Astrocyte of the spinal cord (primary cell): ENCODE data around the gene GUCA1A.

Experiments
- DNase-seq: peaks from one replicate; pipeline ENCODE4 v3.0.0; 2011; ENCODE audit warnings: low read depth, low spot score
- H3K4me3 ChIP-seq: 2 replicates; pipeline ENCODE4 v1.5.1; 2011; ENCODE audit warnings: low read depth, mild to moderate bottlenecking, low read length, moderate library complexity
- in situ Hi-C: cut with HindIII; loops from 2 replicates; pipeline ENCODE4 v1.10.0; 2017; ENCODE audit warnings: low sequenced_read_pairs
- TF ChIP-seq, protein P1 (sequence below): IDR thresholded peaks from 2 replicates; pipeline ENCODE4 v1.5.1; 2012; ENCODE audit warnings: low read depth, mild to moderate bottlenecking, low read length, inconsistent platforms

GUCA1A gene

DNA sequence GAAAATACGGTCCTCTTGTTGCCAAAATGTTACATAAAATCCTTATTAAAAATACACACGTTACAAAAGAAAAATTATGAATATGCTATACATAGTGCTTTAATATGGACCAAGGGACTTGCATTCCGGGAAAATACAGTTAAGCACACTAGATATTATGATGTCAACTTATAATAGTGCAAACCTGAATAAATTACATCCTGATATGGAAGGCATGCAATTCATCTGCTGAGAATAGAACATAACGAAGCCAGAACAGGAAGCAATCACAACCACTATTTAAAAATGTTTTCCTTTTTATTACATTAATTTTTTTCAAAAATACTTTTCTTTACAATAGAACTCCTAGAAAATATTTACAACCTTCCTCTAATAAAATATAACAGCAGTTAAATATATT lies 52.3 kb downstream of the GUCA1A start:
- no peak overlapping the region for H3K4me3 ChIP-seq
- in situ Hi-C loops = no loop called here
- peak; percentile 11 for DNase-seq
- TF ChIP-seq, protein P1, sequence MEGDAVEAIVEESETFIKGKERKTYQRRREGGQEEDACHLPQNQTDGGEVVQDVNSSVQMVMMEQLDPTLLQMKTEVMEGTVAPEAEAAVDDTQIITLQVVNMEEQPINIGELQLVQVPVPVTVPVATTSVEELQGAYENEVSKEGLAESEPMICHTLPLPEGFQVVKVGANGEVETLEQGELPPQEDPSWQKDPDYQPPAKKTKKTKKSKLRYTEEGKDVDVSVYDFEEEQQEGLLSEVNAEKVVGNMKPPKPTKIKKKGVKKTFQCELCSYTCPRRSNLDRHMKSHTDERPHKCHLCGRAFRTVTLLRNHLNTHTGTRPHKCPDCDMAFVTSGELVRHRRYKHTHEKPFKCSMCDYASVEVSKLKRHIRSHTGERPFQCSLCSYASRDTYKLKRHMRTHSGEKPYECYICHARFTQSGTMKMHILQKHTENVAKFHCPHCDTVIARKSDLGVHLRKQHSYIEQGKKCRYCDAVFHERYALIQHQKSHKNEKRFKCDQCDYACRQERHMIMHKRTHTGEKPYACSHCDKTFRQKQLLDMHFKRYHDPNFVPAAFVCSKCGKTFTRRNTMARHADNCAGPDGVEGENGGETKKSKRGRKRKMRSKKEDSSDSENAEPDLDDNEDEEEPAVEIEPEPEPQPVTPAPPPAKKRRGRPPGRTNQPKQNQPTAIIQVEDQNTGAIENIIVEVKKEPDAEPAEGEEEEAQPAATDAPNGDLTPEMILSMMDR = no peak

DNA sequence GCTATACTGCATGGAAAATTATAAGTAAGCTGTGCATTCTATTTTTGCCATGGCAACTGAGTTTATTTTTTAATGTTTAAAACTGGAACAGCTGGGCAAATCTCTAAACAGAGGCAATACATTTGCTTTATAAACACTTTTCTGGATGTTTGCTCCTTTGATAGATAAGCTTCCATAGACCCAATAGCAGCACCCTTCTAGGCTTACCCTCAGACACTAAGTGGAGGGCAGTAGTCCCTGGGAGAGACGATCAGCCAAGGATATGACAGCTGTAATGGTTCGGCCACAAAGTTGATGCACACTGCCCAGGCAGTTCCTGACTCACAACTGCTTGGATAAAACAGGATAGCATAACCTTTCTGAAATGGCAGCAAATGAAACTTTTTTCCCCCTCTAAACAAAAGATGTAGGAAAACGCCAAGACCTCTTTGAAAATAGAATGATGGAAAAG lies 53.0 kb downstream of the GUCA1A start:
- in situ Hi-C loops = no loop called here
- H3K4me3 ChIP-seq = no peak overlapping the region
- peak; percentile 71 for DNase-seq
- TF ChIP-seq, protein P1 = no peak

- no peak overlapping the region for H3K4me3 ChIP-seq
- TF ChIP-seq, protein P1 = no peak
- peak; percentile 69 for DNase-seq
- in situ Hi-C loops = no loop called here
Observed at GRCh38 chr6:42226645-42227143, 53.5 kb downstream of the GUCA1A start.

GRCh38 chr6:42227173-42227850 lies 54.1 kb downstream of the GUCA1A start:
- no peak overlapping the region for H3K4me3 ChIP-seq
- TF ChIP-seq, protein P1 = no peak
- DNase-seq = no peak
- in situ Hi-C loops = no loop called here

DNA sequence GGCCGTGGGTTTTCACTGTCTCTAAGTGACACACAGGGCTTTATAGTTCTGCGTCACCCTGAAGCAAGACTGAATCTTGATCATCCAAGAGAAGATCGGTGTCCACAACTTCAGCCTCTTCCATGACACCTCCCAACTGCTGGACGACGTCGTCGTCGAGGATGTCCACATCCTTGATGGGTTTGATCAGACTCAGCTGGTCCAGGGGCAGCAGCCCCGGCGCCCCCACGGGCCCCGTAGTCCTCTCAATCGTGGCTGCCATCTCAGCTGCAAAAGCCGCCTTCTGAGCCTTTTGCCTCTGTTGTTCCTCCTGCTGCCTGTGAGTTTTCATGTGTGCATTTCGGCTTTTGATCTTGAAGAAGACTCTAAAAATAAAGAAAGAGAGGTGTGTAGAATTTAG lies 55.1 kb downstream of the GUCA1A start:
- DNase-seq = no peak
- TF ChIP-seq, protein P1 = no peak
- no peak overlapping the region for H3K4me3 ChIP-seq
- in situ Hi-C loops = no loop called here
